H9 (cell line): ENCODE measurements around the gene ITPKB. TPM values are rescaled to one million over a fixed set of nuclear protein-coding genes. Genes with fewer than 3 reads are reported as not detected.

Experiments
- DNase-seq: peaks from one replicate; pipeline ENCODE4 v3.0.0-alpha.2; 2017
- H2AFZ ChIP-seq: one replicate; pipeline ENCODE4 v1.6.1; 2013; ENCODE audit warnings: mild to moderate bottlenecking, low read length, control low read depth, moderate library complexity
- H2AK5ac ChIP-seq: 2 replicates; pipeline ENCODE4 v1.6.1; 2013; ENCODE audit warnings: low read length, control low read depth, mixed read lengths; ENCODE audit not compliant: insufficient read length
- H2BK120ac ChIP-seq: one replicate; pipeline ENCODE4 v1.6.1; 2013; ENCODE audit warnings: low read depth, mild to moderate bottlenecking, low read length, control low read depth, inconsistent platforms; ENCODE audit not compliant: poor library complexity, severe bottlenecking
- H2BK12ac ChIP-seq: 2 replicates; pipeline ENCODE4 v1.6.1; 2013; ENCODE audit warnings: low read length, control low read depth, mixed read lengths, low read depth; ENCODE audit not compliant: insufficient read length
- H2BK15ac ChIP-seq: 2 replicates; pipeline ENCODE4 v1.6.1; 2013; ENCODE audit warnings: low read depth, low read length, control low read depth
- H2BK20ac ChIP-seq: one replicate; pipeline ENCODE4 v1.6.1; 2013; ENCODE audit warnings: low read depth, mild to moderate bottlenecking, low read length, control low read depth, inconsistent platforms; ENCODE audit not compliant: poor library complexity, severe bottlenecking
- H2BK5ac ChIP-seq: 2 replicates; pipeline ENCODE4 v1.6.1; 2013; ENCODE audit warnings: low read length, control low read depth, mixed read lengths; ENCODE audit not compliant: insufficient read length
- H3K14ac ChIP-seq: 2 replicates; pipeline ENCODE4 v1.6.1; 2013; ENCODE audit warnings: low read length, control low read depth; ENCODE audit not compliant: insufficient read depth
- H3K18ac ChIP-seq: 2 replicates; pipeline ENCODE4 v1.6.1; 2013; ENCODE audit warnings: low read depth, mild to moderate bottlenecking, mixed read lengths, low read length, control low read depth; ENCODE audit not compliant: insufficient read length
- H3K23ac ChIP-seq: 2 replicates; pipeline ENCODE4 v1.6.1; 2013; ENCODE audit warnings: low read length, control low read depth, mixed read lengths, low read depth; ENCODE audit not compliant: insufficient read length
- H3K23me2 ChIP-seq: 2 replicates; pipeline ENCODE4 v1.6.1; 2013; ENCODE audit warnings: low read depth, mild to moderate bottlenecking, mixed read lengths, low read length, control low read depth; ENCODE audit not compliant: insufficient read length, poor library complexity, severe bottlenecking
- H3K27ac ChIP-seq: 2 replicates; pipeline ENCODE4 v1.5.1; 2013; ENCODE audit warnings: low read length, control low read depth, mixed read lengths, low read depth; ENCODE audit not compliant: insufficient read length
- H3K27me3 ChIP-seq: 2 replicates; pipeline ENCODE4 v1.6.1; 2013; ENCODE audit warnings: low read length, control low read depth, inconsistent platforms; ENCODE audit not compliant: insufficient read depth
- H3K4ac ChIP-seq: 2 replicates; pipeline ENCODE4 v1.6.1; 2013; ENCODE audit warnings: low read depth, mild to moderate bottlenecking, control low read depth, inconsistent platforms, low read length, moderate library complexity
- H3K4me1 ChIP-seq: 2 replicates; pipeline ENCODE4 v1.6.1; 2013; ENCODE audit warnings: low read length, control low read depth, inconsistent platforms; ENCODE audit not compliant: insufficient read depth
- H3K4me2 ChIP-seq: 2 replicates; pipeline ENCODE4 v1.6.1; 2013; ENCODE audit warnings: low read length, control low read depth, mixed read lengths; ENCODE audit not compliant: insufficient read length, insufficient read depth
- H3K56ac ChIP-seq: 2 replicates; pipeline ENCODE4 v1.6.1; 2013; ENCODE audit warnings: low read depth, mild to moderate bottlenecking, mixed read lengths, low read length, control low read depth; ENCODE audit not compliant: insufficient read length
- H3K79me1 ChIP-seq: 2 replicates; pipeline ENCODE4 v1.6.1; 2013; ENCODE audit warnings: low read depth, mild to moderate bottlenecking, moderate library complexity, low read length, control low read depth, inconsistent platforms; ENCODE audit not compliant: insufficient read depth, poor library complexity, severe bottlenecking
- H3K79me2 ChIP-seq: 2 replicates; pipeline ENCODE4 v1.6.1; 2013; ENCODE audit warnings: low read length, control low read depth, inconsistent platforms; ENCODE audit not compliant: insufficient read depth
- H3K9ac ChIP-seq: 2 replicates; pipeline ENCODE4 v1.6.1; 2013; ENCODE audit warnings: low read length, control low read depth, mixed read lengths; ENCODE audit not compliant: insufficient read length; ENCODE audit errors: extremely low read depth
- H3K9me3 ChIP-seq: one replicate; pipeline ENCODE4 v1.6.1; 2013; ENCODE audit warnings: low read depth, low read length, inconsistent platforms; ENCODE audit not compliant: control insufficient read depth
- H3T11ph ChIP-seq: one replicate; pipeline ENCODE4 v1.6.1; 2013; ENCODE audit warnings: mild to moderate bottlenecking, low read length, control low read depth, inconsistent platforms
- H4K20me1 ChIP-seq: one replicate; pipeline ENCODE4 v1.6.1; 2013; ENCODE audit not compliant: control insufficient read depth, insufficient read length, insufficient read depth
- H4K5ac ChIP-seq: 2 replicates; pipeline ENCODE4 v1.6.1; 2013; ENCODE audit warnings: low read depth, mild to moderate bottlenecking, mixed read lengths, low read length, control low read depth; ENCODE audit not compliant: insufficient read length
- H4K8ac ChIP-seq: replicated peaks from 2 replicates; pipeline ENCODE4 v1.6.1; 2013; ENCODE audit warnings: low read length, control low read depth, mixed read lengths, low read depth; ENCODE audit not compliant: insufficient read length
- H4K91ac ChIP-seq: 2 replicates; pipeline ENCODE4 v1.6.1; 2013; ENCODE audit warnings: low read depth, mild to moderate bottlenecking, moderate library complexity, mixed read lengths, low read length, control low read depth; ENCODE audit not compliant: insufficient read length
- H3K27ac Mint-ChIP-seq, 3 experiments: 2 replicates in 2 of 3; 3 replicates in 1 of 3; pipeline ENCODE4 v1.8.0; 2020 to 2021; ENCODE audit warnings: mixed read lengths in 3 of 3, mild to moderate bottlenecking in 1 of 3, moderate library complexity in 1 of 3
- H3K27me3 Mint-ChIP-seq: 2 replicates; pipeline ENCODE4 v1.8.0; 2021; ENCODE audit warnings: low read depth, mild to moderate bottlenecking, moderate library complexity, mixed read lengths
- H3K36me3 Mint-ChIP-seq, 3 experiments: 2 replicates in 2 of 3; 3 replicates in 1 of 3; pipeline ENCODE4 v1.8.0; 2020 to 2021; ENCODE audit warnings: low read depth in 3 of 3, mixed read lengths in 3 of 3; ENCODE audit not compliant: insufficient read depth in 1 of 3
- H3K4me1 Mint-ChIP-seq, 2 experiments: 2 replicates each; pipeline ENCODE4 v1.8.0; 2020; ENCODE audit warnings: mixed read lengths in 2 of 2
- H3K4me3 Mint-ChIP-seq, 2 experiments: 2 replicates in 1 of 2; 3 replicates in 1 of 2; pipeline ENCODE4 v1.8.0; 2020 to 2021; ENCODE audit warnings: mild to moderate bottlenecking in 2 of 2, mixed read lengths in 2 of 2, moderate library complexity in 1 of 2
- H3K9me3 Mint-ChIP-seq, 2 experiments: 2 replicates in 1 of 2; 3 replicates in 1 of 2; pipeline ENCODE4 v1.8.0; 2020; ENCODE audit warnings: mild to moderate bottlenecking in 2 of 2, mixed read lengths in 2 of 2, moderate library complexity in 1 of 2
- WGBS: extraction: QIAGEN DNeasy Blood & Tissue Kit; methylation state at CpG from one replicate; pipeline ENCODE4 v1.1.7; 2013; ENCODE audit warnings: missing lambda C conversion rate, low lambda C conversion rate, mixed read lengths; ENCODE audit not compliant: insufficient read length; ENCODE audit errors: extremely low coverage; 5-methylcytosine and 5-hydroxymethylcytosine counted together
- total RNA-seq: library from RNA; stranded (reverse); gene quantifications from 2 replicates; pipeline ENCODE4 v1.2.1, GENCODE V29; 2021
- TF ChIP-seq, protein P1 (sequence below): fragments of 200-600 bp; sonication (generic); conservative IDR thresholded peaks from 3 replicates; pipeline ENCODE4 v1.8.0; 2021; ENCODE audit warnings: antibody characterized with exemption, mild to moderate bottlenecking

The ITPKB gene
- total RNA-seq, 1 experiment from 2014 or later: 3.8 TPM

DNA sequence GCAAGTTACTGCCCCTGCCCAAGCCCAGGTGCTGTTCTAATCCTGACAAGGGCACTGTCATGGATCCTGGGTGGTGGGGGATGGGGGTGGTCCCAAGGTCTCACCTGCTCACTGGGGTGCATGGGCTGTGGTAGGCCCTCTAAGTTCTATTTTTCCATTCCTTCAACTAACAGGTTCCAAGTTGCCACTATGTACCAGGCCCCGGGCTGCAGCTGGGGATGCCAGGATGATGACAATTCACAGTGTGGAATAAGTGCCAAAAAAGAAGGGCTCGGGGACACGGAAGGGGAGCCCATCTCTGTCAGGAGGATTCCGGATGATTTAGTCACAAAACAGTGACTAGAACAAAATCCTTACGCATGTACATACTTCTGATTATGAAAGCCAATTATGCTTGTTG is 114.6 kb downstream of the ITPKB start:
- Histone ChIP-seq H3K79me1 (no peaks in the 10 kb centered on the region), H3K14ac (no peak overlapping the region), H2AK5ac (no peak overlapping the region), H2BK20ac (no peak overlapping the region), H3K18ac (no peak overlapping the region), H3K27me3 (peaks cover 8% of the 10 kb centered on the region; the same call in 1 of the 2 replicates), H3K23me2 (no peaks in the 10 kb centered on the region), H3K23ac (no peak overlapping the region), H4K5ac (no peak overlapping the region), H2BK120ac (no peak overlapping the region), H3T11ph (no peak overlapping the region), H3K9me3 (no peaks in the 10 kb centered on the region), H3K4me1 (no peaks in the 10 kb centered on the region), H2BK5ac (no peak overlapping the region), H2AFZ (no peak overlapping the region), H3K9ac (no peak overlapping the region), H3K27ac (no peak overlapping the region), H2BK12ac (no peak overlapping the region), H4K8ac (no peak overlapping the region), H4K20me1 (no peaks in the 10 kb centered on the region), H3K56ac (no peak overlapping the region), H2BK15ac (no peak overlapping the region), H3K4ac (no peak overlapping the region), H3K4me2 (no peak overlapping the region), H4K91ac (no peak overlapping the region), H3K79me2 (no peaks in the 10 kb centered on the region)
- H3K27me3 Mint-ChIP-seq: peaks cover 34% of the 10 kb centered on the region
- TF ChIP-seq, protein P1, sequence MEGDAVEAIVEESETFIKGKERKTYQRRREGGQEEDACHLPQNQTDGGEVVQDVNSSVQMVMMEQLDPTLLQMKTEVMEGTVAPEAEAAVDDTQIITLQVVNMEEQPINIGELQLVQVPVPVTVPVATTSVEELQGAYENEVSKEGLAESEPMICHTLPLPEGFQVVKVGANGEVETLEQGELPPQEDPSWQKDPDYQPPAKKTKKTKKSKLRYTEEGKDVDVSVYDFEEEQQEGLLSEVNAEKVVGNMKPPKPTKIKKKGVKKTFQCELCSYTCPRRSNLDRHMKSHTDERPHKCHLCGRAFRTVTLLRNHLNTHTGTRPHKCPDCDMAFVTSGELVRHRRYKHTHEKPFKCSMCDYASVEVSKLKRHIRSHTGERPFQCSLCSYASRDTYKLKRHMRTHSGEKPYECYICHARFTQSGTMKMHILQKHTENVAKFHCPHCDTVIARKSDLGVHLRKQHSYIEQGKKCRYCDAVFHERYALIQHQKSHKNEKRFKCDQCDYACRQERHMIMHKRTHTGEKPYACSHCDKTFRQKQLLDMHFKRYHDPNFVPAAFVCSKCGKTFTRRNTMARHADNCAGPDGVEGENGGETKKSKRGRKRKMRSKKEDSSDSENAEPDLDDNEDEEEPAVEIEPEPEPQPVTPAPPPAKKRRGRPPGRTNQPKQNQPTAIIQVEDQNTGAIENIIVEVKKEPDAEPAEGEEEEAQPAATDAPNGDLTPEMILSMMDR: no peak
- no CpG with 5 or more reads among the region's 5 CpGs for WGBS
- peaks cover 0 to 2% of the 10 kb centered on the region in 2 experiments; a peak in 2 of 4 replicates for H3K4me1 Mint-ChIP-seq
- no peak overlapping the region for H3K27ac Mint-ChIP-seq
- H3K9me3 Mint-ChIP-seq: peaks cover 6 to 8% of the 10 kb centered on the region in 2 experiments; a peak in 4 of 5 replicates
- peaks cover 0 to 5% (median 5%) of the 10 kb centered on the region in 3 experiments; a peak in 1 of 7 replicates for H3K36me3 Mint-ChIP-seq
- no peak overlapping the region for H3K4me3 Mint-ChIP-seq
- no peak for DNase-seq
